ENCODE measurements around the gene MUC2. TPM values are rescaled to one million over a fixed set of nuclear protein-coding genes. Genes with fewer than 3 reads are reported as not detected.
A peak's percentile ranks its signal among the peaks of the same experiment; 100 is the strongest.

MUC2 gene
- total and polyA plus RNA-seq, 9 of the 15 experiments (the other 6 are each of a cell fraction or from before 2014, with no cell fraction given) = under 0.01 to 0.18 TPM; not detected in 7

DNA sequence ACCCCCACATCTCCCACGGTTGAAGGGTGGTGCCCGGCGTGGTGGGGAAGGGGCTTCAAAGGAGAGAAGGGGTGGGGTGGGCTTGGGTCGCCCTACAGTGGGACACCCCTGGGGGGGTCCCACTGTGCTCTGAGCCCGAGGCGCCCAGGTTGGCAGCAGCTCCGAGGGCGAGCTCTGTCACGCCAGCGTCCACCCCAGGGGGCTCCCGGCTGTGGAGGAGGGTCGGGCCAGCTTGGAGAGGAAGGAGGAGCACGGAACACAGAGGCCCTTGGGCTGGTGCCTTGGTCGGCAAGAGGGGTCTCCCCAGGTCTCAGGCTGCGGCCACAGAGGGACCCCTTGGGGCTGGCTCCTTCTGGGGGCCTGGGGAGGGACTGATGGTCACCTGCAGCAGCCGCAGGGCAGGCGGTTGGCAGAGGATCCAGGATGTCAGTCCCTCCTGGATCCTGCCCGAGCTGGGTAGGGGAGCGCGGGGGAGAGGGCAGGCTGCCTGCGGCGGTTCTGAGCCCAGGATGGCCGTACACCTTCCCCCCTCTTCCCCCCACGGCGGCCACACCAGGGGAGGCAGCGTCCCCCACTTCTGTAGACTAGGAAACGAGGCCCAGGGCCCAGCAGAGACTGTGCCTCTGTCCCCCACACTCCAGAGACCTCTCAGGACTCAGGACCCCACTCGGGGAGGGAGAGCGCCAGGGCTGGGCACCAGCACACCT is 38.9 kb upstream of the MUC2 start:
- H3K4me2 ChIP-seq (ENCODE audit: insufficient read depth, low read length) = no peak overlapping the region

DNA sequence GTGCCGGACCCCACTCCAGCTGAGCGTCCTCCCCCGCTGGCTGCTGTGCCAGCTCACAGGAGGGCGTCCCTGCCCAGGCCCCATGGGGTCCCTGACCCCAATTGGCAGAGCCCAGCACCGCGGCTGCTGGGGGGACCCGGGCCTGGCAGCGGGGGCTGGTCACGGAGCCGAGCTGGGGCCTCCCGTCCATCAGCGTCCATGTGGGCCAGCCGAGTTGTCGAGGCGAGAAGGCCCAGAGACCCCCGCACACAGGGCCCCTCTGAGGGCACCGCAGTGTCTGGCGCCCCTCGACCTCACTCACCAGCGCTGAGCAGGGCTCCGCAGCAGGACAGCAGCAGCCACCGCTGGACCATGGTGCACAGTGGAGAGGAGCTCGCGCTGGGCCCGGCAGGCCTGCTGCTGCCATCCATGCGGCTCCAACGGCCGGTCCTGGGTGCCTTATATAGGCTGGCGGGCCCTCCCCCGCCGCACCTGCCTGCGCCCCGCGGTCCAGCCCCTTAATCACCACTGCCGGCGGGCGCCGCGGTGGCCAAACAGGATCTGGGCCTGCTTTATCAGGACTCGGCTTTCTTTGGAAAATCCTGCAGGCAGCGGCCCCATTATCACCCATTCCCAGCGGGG is 38.3 kb upstream of the MUC2 start, which contains the start of gene MUC6:
Gene MUC6 (minus strand): TSS at position 416 of the 621 bp plus-strand sequence. CDS start 63 bp downstream, at position 353.
- WGBS (ENCODE audit: insufficient coverage, low coverage, missing lambda C conversion rate) = 3% methylated on average over 33 of the region's 42 CpGs
- H3K9me1 ChIP-seq (ENCODE audit: control insufficient read depth, insufficient read depth, low read length) = no peaks in the 10 kb centered on the region
- POLR2A ChIA-PET = no interaction called here
- no peaks in the 10 kb centered on the region for H3K9me3 ChIP-seq (replicated peaks; ENCODE audit: control insufficient read depth, insufficient read depth, low read depth, low read length)
- no peak within 1 kb of the TSS for H3K4me2 ChIP-seq (ENCODE audit: insufficient read depth, low read length)
- no peaks in the 10 kb centered on the region for H3K79me2 ChIP-seq (ENCODE audit: control insufficient read depth, insufficient read depth, low read length)
- peaks cover 0 to 67% of the 10 kb centered on the region in 2 experiments; a peak in 2 of 5 replicates for H3K4me1 ChIP-seq (replicated peaks in 1 of 2; ENCODE audit: control insufficient read depth in 2 of 2, insufficient read depth in 2 of 2, low read length in 2 of 2)
- H4K20me1 ChIP-seq (replicated peaks; ENCODE audit: control insufficient read depth, insufficient read depth, low read length) = peaks cover 19% of the 10 kb centered on the region; the same call in 1 of the 2 replicates
- no peak within 1 kb of the TSS for H3K27ac ChIP-seq (ENCODE audit: extremely low read depth, low read depth, low read length)
- peak; percentile 63 for ATAC-seq
- no peaks in the 10 kb centered on the region for H3K36me3 ChIP-seq (ENCODE audit: control insufficient read depth, insufficient read depth, low read length)
- intact Hi-C loops (cut with micrococcal nuclease) (no loop called here), in situ Hi-C loops (cut with MboI) (no loop called here)
- CTCF ChIA-PET (ENCODE audit: low intra/inter-chr PET ratio) = no interaction called here
- H3K27me3 ChIP-seq (ENCODE audit: control insufficient read depth in 2 of 2, insufficient read depth in 2 of 2, low read length in 2 of 2) = peaks cover 9 to 53% of the 10 kb centered on the region in 2 experiments; a peak in 4 of 5 replicates
- FAIRE-seq = no peak
- no TSS peak for BruUV-seq (replicated peaks)
- H3K4me3 ChIP-seq = no peak within 1 kb of the TSS
- peak; percentile 23 for TF ChIP-seq PCBP1 (IDR thresholded peaks at IDR 0.05; ENCODE audit: low read depth, low read length, poor library complexity, severe bottlenecking)
- no peak for TF ChIP-seq CREM (IDR thresholded peaks at IDR 0.05; ENCODE audit: low read depth)
- no peak within 1 kb of the TSS for H3K9ac ChIP-seq (ENCODE audit: insufficient read depth in 1 of 2, low read depth in 2 of 2, low read length in 2 of 2)
- peak in 1 of 4 experiments; percentile 18 for DNase-seq (ENCODE audit: extremely low read depth in 1 of 4, low spot score in 3 of 4)
- no peak within 1 kb of the TSS for H2AFZ ChIP-seq (ENCODE audit: low read depth, low read length)

More for the DNA sequence above, 38.9 kb upstream of the MUC2 start:
- ATAC-seq = no peak; the same call in 2 of the 3 replicates
- H2AFZ ChIP-seq (ENCODE audit: low read depth, low read length) = no peak overlapping the region
- DNase-seq (ENCODE audit: extremely low read depth in 1 of 4, low spot score in 3 of 4) = no peak
- in situ Hi-C loops (cut with MboI) = no loop called here
- H3K4me3 ChIP-seq = no peak overlapping the region
- H3K9ac ChIP-seq (ENCODE audit: insufficient read depth in 1 of 2, low read depth in 2 of 2, low read length in 2 of 2) = no peak overlapping the region
- H3K36me3 ChIP-seq (ENCODE audit: control insufficient read depth, insufficient read depth, low read length) = no peaks in the 10 kb centered on the region
- H3K27me3 ChIP-seq (ENCODE audit: control insufficient read depth in 2 of 2, insufficient read depth in 2 of 2, low read length in 2 of 2) = peaks cover 9 to 53% of the 10 kb centered on the region in 2 experiments; a peak in 4 of 5 replicates
- TF ChIP-seq MTA2 (IDR thresholded peaks at IDR 0.05; ENCODE audit: low read depth) (no peak), RBM14 (IDR thresholded peaks at IDR 0.05; ENCODE audit: borderline replicate concordance, insufficient read depth, low read depth, low read length) (0 out of 2 replicates have a peak, but pooled peaks have one; percentile 62)
- H3K27ac ChIP-seq (ENCODE audit: extremely low read depth, low read depth, low read length) = no peak overlapping the region
- no TSS peak for BruUV-seq (replicated peaks)
- intact Hi-C loops (cut with micrococcal nuclease) = no loop called here
- no peaks in the 10 kb centered on the region for H3K9me3 ChIP-seq (replicated peaks; ENCODE audit: control insufficient read depth, insufficient read depth, low read depth, low read length)
- CTCF ChIA-PET (ENCODE audit: low intra/inter-chr PET ratio) = no interaction called here
- POLR2A ChIA-PET = no interaction called here
- H4K20me1 ChIP-seq (replicated peaks; ENCODE audit: control insufficient read depth, insufficient read depth, low read length) = peaks cover 19% of the 10 kb centered on the region; the same call in 1 of the 2 replicates
- WGBS (ENCODE audit: insufficient coverage, low coverage, missing lambda C conversion rate) = 7% methylated on average over 18 of the region's 29 CpGs
- H3K79me2 ChIP-seq (ENCODE audit: control insufficient read depth, insufficient read depth, low read length) = no peaks in the 10 kb centered on the region
- H3K9me1 ChIP-seq (ENCODE audit: control insufficient read depth, insufficient read depth, low read length) = no peaks in the 10 kb centered on the region
- no peak for FAIRE-seq
- peaks cover 0 to 62% of the 10 kb centered on the region in 2 experiments; a peak in 2 of 5 replicates for H3K4me1 ChIP-seq (replicated peaks in 1 of 2; ENCODE audit: control insufficient read depth in 2 of 2, insufficient read depth in 2 of 2, low read length in 2 of 2)
